CD4-positive, CD25-positive, alpha-beta regulatory T cell (primary cell): ENCODE data around the gene ARHGAP23. TPM values are rescaled to one million over a fixed set of nuclear protein-coding genes. Genes with fewer than 3 reads are reported as not detected.
"Not testable (repeated sequence)": the region's sequence is repeated elsewhere in the genome, so short reads cannot be mapped to it uniquely, and the experiment has no call there.

ENCODE experiments used
- ATAC-seq, 2 donors: fragments of 150-1000 bp; cut with Tn5 transposase; one replicate each; pipeline ENCODE4 v1.10.0; 2021; ENCODE audit warnings: low read depth in 2 of 2, moderate number of reproducible peaks in 2 of 2, moderate library complexity in 1 of 2
- DNase-seq, 3 donors: peaks; one replicate each; pipeline versions ENCODE4 v3.0.0 to v3.0.0-alpha.2; 2012 to 2022; ENCODE audit warnings: mixed read lengths in 1 of 3
- H3K27ac ChIP-seq: one replicate; pipeline ENCODE4 v1.7.0; 2013; ENCODE audit warnings: mild to moderate bottlenecking, low read length; ENCODE audit not compliant: insufficient read depth, poor library complexity, severe bottlenecking
- H3K27me3 ChIP-seq: one replicate; pipeline ENCODE4 v1.7.0; 2013; ENCODE audit warnings: low read length; ENCODE audit not compliant: control insufficient read depth, insufficient read depth
- H3K36me3 ChIP-seq: one replicate; pipeline ENCODE4 v1.7.0; 2013; ENCODE audit warnings: mild to moderate bottlenecking, low read length, moderate library complexity; ENCODE audit not compliant: control insufficient read depth, insufficient read depth
- H3K4me1 ChIP-seq: 2 replicates; pipeline ENCODE4 v1.7.0; 2013; ENCODE audit warnings: mild to moderate bottlenecking, low read length; ENCODE audit not compliant: insufficient read depth, control insufficient read depth, poor library complexity, severe bottlenecking
- H3K4me3 ChIP-seq: one replicate; pipeline ENCODE4 v1.7.0; 2013; ENCODE audit warnings: low read depth, mild to moderate bottlenecking, low read length, moderate library complexity
- H3K9me3 ChIP-seq, 2 experiments: 1 replicate in 1 of 2; 2 replicates in 1 of 2; pipeline ENCODE4 v1.7.0; 2013; ENCODE audit warnings: low read length in 2 of 2, mild to moderate bottlenecking in 1 of 2, moderate library complexity in 1 of 2; ENCODE audit not compliant: control insufficient read depth in 2 of 2
- H3K27ac Mint-ChIP-seq, 3 donors: one replicate each; pipeline ENCODE4 v1.8.0; 2020 to 2022; ENCODE audit warnings: mild to moderate bottlenecking in 3 of 3, mixed read lengths in 3 of 3, moderate library complexity in 2 of 3
- H3K27me3 Mint-ChIP-seq: one replicate; pipeline ENCODE4 v1.8.0; 2022; ENCODE audit warnings: mild to moderate bottlenecking, mixed read lengths
- H3K36me3 Mint-ChIP-seq: one replicate; pipeline ENCODE4 v1.8.0; 2020; ENCODE audit warnings: mixed read lengths
- H3K4me1 Mint-ChIP-seq, 4 donors: one replicate each; pipeline ENCODE4 v1.8.0; 2020 to 2022; ENCODE audit warnings: mixed read lengths in 4 of 4, mild to moderate bottlenecking in 1 of 4
- H3K4me3 Mint-ChIP-seq, 4 donors: one replicate each; pipeline ENCODE4 v1.8.0; 2020 to 2022; ENCODE audit warnings: mild to moderate bottlenecking in 4 of 4, mixed read lengths in 4 of 4, moderate library complexity in 3 of 4
- H3K9me3 Mint-ChIP-seq, 7 donors: one replicate each; pipeline ENCODE4 v1.8.0; 2020 to 2022; ENCODE audit warnings: mixed read lengths in 7 of 7, mild to moderate bottlenecking in 3 of 7, moderate library complexity in 2 of 7
- polyA plus RNA-seq, 4 donors: library from polyadenylated mRNA; unstranded; fragments of 300-500 nt; fragmentation: Illumina TruSeq; gene quantifications; one replicate each; pipeline ENCODE4 v1.2.3, GENCODE V29; 2021
- total RNA-seq: library from RNA; stranded (reverse); gene quantifications from one replicate; pipeline ENCODE4 v1.2.3, GENCODE V29; 2022

ARHGAP23 gene
- total and polyA plus RNA-seq, 5 donors from 2014 or later, result 0.22 to 2.3 (median 0.30) TPM; not detected in 2

DNA sequence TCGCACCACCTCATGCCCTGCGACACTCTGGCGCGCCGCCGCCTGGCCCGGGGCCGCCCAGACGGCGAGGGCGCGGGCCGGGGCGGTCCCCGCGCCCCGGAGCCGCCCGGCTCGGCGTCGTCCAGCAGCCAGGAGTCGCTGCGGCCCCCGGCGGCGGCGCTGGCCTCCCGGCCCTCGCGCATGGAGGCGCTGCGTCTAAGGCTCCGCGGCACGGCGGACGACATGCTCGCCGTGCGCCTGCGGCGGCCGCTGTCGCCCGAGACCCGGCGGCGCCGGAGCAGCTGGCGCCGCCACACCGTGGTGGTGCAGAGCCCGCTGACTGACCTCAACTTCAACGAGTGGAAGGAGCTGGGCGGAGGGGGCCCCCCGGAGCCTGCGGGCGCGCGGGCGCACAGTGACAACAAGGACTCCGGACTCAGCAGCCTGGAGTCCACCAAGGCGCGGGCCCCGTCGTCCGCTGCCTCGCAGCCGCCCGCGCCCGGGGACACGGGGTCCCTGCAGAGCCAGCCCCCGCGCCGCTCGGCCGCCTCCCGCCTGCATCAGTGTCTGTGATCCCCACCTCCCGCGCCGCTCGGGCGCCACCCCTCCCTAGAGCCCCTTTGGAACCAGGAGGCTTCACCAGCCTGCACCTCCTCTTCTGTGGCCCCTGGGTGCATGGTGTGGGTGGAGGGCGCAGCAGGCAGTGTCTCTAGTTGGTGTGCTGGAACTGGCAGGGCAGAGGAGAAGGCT is 82.3 kb downstream of the ARHGAP23 start:
- H3K27me3 Mint-ChIP-seq, result peaks cover 55% of the 10 kb centered on the region
- peaks cover 0 to 16% (median 8%) of the 10 kb centered on the region in 4 donors for H3K4me1 Mint-ChIP-seq
- no peak overlapping the region for H3K27ac Mint-ChIP-seq
- Histone ChIP-seq H3K4me1 (peaks cover 13% of the 10 kb centered on the region), H3K9me3 (no peaks in the 10 kb centered on the region), H3K27me3 (peaks cover 5% of the 10 kb centered on the region), H3K27ac (no peak overlapping the region), H3K4me3 (no peak overlapping the region), H3K36me3 (no peaks in the 10 kb centered on the region)
- no peaks in the 10 kb centered on the region for H3K9me3 Mint-ChIP-seq
- ATAC-seq (no peak), DNase-seq (no peak)
- peak overlapping the region in 2 of 4 donors; percentile 36 to 38 for H3K4me3 Mint-ChIP-seq
- peaks cover 3% of the 10 kb centered on the region for H3K36me3 Mint-ChIP-seq

DNA sequence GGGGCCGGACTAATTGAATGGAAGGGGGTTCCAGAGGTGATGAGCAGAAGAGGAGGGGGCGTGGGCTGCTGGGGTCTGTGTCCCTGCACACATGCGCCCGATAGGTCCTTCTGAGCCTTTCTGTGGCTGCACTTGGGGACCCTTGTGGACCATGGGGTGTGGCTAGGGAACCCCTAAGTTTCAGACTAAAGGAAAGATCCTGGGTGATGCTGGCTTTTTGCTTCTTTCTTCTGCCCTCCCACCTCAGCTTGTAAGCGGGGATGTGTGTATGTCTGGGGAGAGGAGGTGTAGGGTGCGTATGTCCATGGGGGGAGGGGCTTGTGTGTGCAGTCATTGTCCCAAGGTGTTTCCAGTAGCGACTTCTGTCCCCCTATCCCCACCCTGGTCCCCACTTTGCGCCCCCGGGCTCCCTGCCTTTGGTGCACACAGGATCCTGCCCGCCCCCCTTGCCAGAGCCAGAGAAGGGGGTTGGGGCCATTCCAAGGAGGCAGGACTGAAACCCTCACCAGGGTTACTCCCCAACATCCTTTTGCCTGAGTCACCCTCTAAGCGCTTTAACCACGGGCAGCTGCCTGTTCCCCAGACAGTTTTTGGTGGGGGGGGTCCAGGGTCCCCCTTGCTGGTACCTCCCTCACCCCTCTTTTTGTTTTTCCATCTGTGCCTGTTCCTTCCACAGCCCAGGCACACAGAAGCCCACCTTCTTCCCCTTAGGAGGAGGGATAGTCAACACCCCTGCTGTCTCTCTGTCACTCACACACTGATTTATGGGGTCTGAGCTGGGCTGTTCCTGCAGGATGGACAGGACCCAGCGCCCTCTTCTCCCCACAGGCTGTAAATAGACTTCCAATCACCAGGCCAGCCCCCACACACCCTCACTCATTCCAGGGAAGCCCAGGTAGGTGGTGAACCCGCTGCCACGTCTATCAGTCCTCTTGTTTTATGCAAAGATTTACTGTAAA is 83.2 kb downstream of the ARHGAP23 start:
- ATAC-seq (no peak), DNase-seq (no peak)
- no peaks in the 10 kb centered on the region for H3K36me3 ChIP-seq
- Mint-ChIP-seq H3K4me1 (peaks cover 0 to 16% (median 8%) of the 10 kb centered on the region in 4 donors), H3K9me3 (no peaks in the 10 kb centered on the region), H3K36me3 (peaks cover 3% of the 10 kb centered on the region), H3K4me3 (peak overlapping the region in 2 of 4 donors; percentile 24 to 62), H3K27me3 (peaks cover 55% of the 10 kb centered on the region), H3K27ac (no peak overlapping the region)
- peaks cover 13% of the 10 kb centered on the region for H3K4me1 ChIP-seq
- H3K27me3 ChIP-seq, result peaks cover 5% of the 10 kb centered on the region
- H3K9me3 ChIP-seq, result no peaks in the 10 kb centered on the region
- H3K4me3 ChIP-seq, result no peak overlapping the region
- no peak overlapping the region for H3K27ac ChIP-seq

- H3K27me3 ChIP-seq, result peaks cover 5% of the 10 kb centered on the region
- Mint-ChIP-seq H3K27ac (no peak overlapping the region), H3K9me3 (no peaks in the 10 kb centered on the region)
Measured at GRCh38 chr17:38512473-38513058, 84.3 kb downstream of the ARHGAP23 start.

GRCh38 chr17:38526526-38526925 is 98.3 kb downstream of the ARHGAP23 start:
- not testable (repeated sequence) for H3K9me3 Mint-ChIP-seq, DNase-seq, H3K4me1 Mint-ChIP-seq, H3K27ac ChIP-seq, ATAC-seq, H3K9me3 ChIP-seq, H3K4me3 Mint-ChIP-seq, H3K36me3 ChIP-seq, H3K27ac Mint-ChIP-seq, H3K4me1 ChIP-seq, H3K27me3 ChIP-seq, H3K36me3 Mint-ChIP-seq, H3K4me3 ChIP-seq
- peaks cover 20% of the 10 kb centered on the region for H3K27me3 Mint-ChIP-seq

More at GRCh38 chr17:38512473-38513058, 84.3 kb downstream of the ARHGAP23 start:
- peaks cover 0 to 16% (median 8%) of the 10 kb centered on the region in 4 donors for H3K4me1 Mint-ChIP-seq
- H3K4me1 ChIP-seq, result peaks cover 13% of the 10 kb centered on the region
- no peak for ATAC-seq
- H3K9me3 ChIP-seq, result no peaks in the 10 kb centered on the region
- H3K4me3 ChIP-seq, result no peak overlapping the region
- H3K27me3 Mint-ChIP-seq, result peaks cover 50% of the 10 kb centered on the region
- H3K36me3 Mint-ChIP-seq, result peaks cover 3% of the 10 kb centered on the region
- no peak for DNase-seq
- H3K36me3 ChIP-seq, result no peaks in the 10 kb centered on the region
- H3K4me3 Mint-ChIP-seq, result no peak overlapping the region
- H3K27ac ChIP-seq, result no peak overlapping the region

- H3K27ac Mint-ChIP-seq, H3K4me3 Mint-ChIP-seq, H3K27ac ChIP-seq, H3K4me1 ChIP-seq, H3K36me3 ChIP-seq, H3K4me1 Mint-ChIP-seq, H3K27me3 ChIP-seq, H3K9me3 ChIP-seq, H3K36me3 Mint-ChIP-seq, ATAC-seq, H3K9me3 Mint-ChIP-seq, H3K4me3 ChIP-seq, DNase-seq: not testable (repeated sequence)
- peaks cover 11% of the 10 kb centered on the region for H3K27me3 Mint-ChIP-seq
Measured at GRCh38 chr17:38528141-38528540, 99.9 kb downstream of the ARHGAP23 start.

GRCh38 chr17:38530856-38531255 is 102.6 kb downstream of the ARHGAP23 start:
- not testable (repeated sequence) for H3K9me3 Mint-ChIP-seq, H3K27me3 ChIP-seq, H3K9me3 ChIP-seq, H3K27ac Mint-ChIP-seq, H3K36me3 ChIP-seq, H3K36me3 Mint-ChIP-seq, ATAC-seq, H3K4me1 Mint-ChIP-seq, H3K4me3 ChIP-seq, H3K27ac ChIP-seq, H3K4me1 ChIP-seq, DNase-seq, H3K4me3 Mint-ChIP-seq
- peaks cover 23% of the 10 kb centered on the region for H3K27me3 Mint-ChIP-seq

GRCh38 chr17:38531761-38532160 is 103.5 kb downstream of the ARHGAP23 start:
- H3K4me1 Mint-ChIP-seq, H3K9me3 ChIP-seq, H3K9me3 Mint-ChIP-seq, ATAC-seq, DNase-seq, H3K4me3 ChIP-seq, H3K36me3 ChIP-seq, H3K4me1 ChIP-seq, H3K27ac ChIP-seq, H3K4me3 Mint-ChIP-seq, H3K36me3 Mint-ChIP-seq, H3K27me3 ChIP-seq: not testable (repeated sequence)
- Mint-ChIP-seq H3K27ac (peak overlapping the region in 1 of 3 donors; percentile 3), H3K27me3 (peaks cover 25% of the 10 kb centered on the region)
